Iris pigment epithelial cell (primary cell): ENCODE data around the gene KCNH4.
"Not testable (repeated sequence)": the region's sequence is repeated elsewhere in the genome, so short reads cannot be mapped to it uniquely, and the experiment has no call there.

Experiments used
- DNase-seq: peaks from one replicate; pipeline ENCODE4 v3.0.0-alpha.2; 2011; ENCODE audit warnings: low read depth

Gene KCNH4

GRCh38 chr17:42180922-42181850 is at the start of gene KCNH4:
Gene KCNH4, minus strand, starts transcription at chr17:42181142. Its CDS starts 197 bp downstream, at chr17:42180945.
- peak; percentile 82 for DNase-seq

GRCh38 chr17:42230225-42230624 is 49.3 kb upstream of the KCNH4 start:
- DNase-seq = no peak

- DNase-seq = peak; percentile 56
These were observed 47.1 kb upstream of the KCNH4 start for GRCh38 chr17:42227849-42228700.

GRCh38 chr17:42225646-42226045 is 44.7 kb upstream of the KCNH4 start:
- no peak for DNase-seq

GRCh38 chr17:42224651-42225050 is 43.7 kb upstream of the KCNH4 start:
- DNase-seq = no peak

- peak; percentile 73 for DNase-seq
These were observed 41.2 kb upstream of the KCNH4 start for GRCh38 chr17:42221886-42222745.

- DNase-seq = not testable (repeated sequence)
These were observed 38.3 kb upstream of the KCNH4 start for GRCh38 chr17:42219280-42219679.

- DNase-seq = peak; percentile 34
These were observed 33.2 kb upstream of the KCNH4 start for GRCh38 chr17:42214156-42214555.

GRCh38 chr17:42212382-42212781 is 31.4 kb upstream of the KCNH4 start:
- DNase-seq = no peak

- DNase-seq = not testable (repeated sequence)
These were observed 31.0 kb upstream of the KCNH4 start for GRCh38 chr17:42211921-42212341.

GRCh38 chr17:42210046-42210445 is 29.1 kb upstream of the KCNH4 start:
- no peak for DNase-seq

- peak; percentile 22 for DNase-seq
These were observed 25.2 kb upstream of the KCNH4 start for GRCh38 chr17:42206153-42206612.

GRCh38 chr17:42203354-42203753 is 22.4 kb upstream of the KCNH4 start:
- no peak for DNase-seq

GRCh38 chr17:42202696-42203095 is 21.8 kb upstream of the KCNH4 start:
- peak; percentile 72 for DNase-seq

GRCh38 chr17:42202159-42202558 is 21.2 kb upstream of the KCNH4 start:
- no peak for DNase-seq

- no peak for DNase-seq
These were observed 20.5 kb upstream of the KCNH4 start for GRCh38 chr17:42201458-42201772.

GRCh38 chr17:42200706-42201457 is 19.9 kb upstream of the KCNH4 start:
- DNase-seq = no peak

GRCh38 chr17:42199416-42200011 is 18.6 kb upstream of the KCNH4 start:
- DNase-seq = no peak

- no peak for DNase-seq
These were observed 18.0 kb upstream of the KCNH4 start for GRCh38 chr17:42198897-42199296.

- no peak for DNase-seq
These were observed 16.7 kb upstream of the KCNH4 start for GRCh38 chr17:42197564-42198156.
